HFFc6 (cell line): ENCODE measurements around the gene MRLN. TPM values are rescaled to one million over a fixed set of nuclear protein-coding genes. Genes with fewer than 3 reads are reported as not detected.

Experiments
- DNase-seq: peaks from one replicate; pipeline ENCODE4 v3.0.0-alpha.2; 2018
- H3K27ac Mint-ChIP-seq: 2 replicates; pipeline ENCODE4 v1.8.0; 2020; ENCODE audit warnings: mild to moderate bottlenecking, mixed read lengths
- H3K27me3 Mint-ChIP-seq: 2 replicates; pipeline ENCODE4 v1.8.0; 2021; ENCODE audit warnings: mild to moderate bottlenecking, moderate library complexity, mixed read lengths; ENCODE audit not compliant: insufficient read depth
- H3K36me3 Mint-ChIP-seq: 2 replicates; pipeline ENCODE4 v1.8.0; 2021; ENCODE audit warnings: low read depth, mixed read lengths
- H3K4me1 Mint-ChIP-seq: 2 replicates; pipeline ENCODE4 v1.8.0; 2020; ENCODE audit warnings: low read depth, mixed read lengths
- H3K4me3 Mint-ChIP-seq: 2 replicates; pipeline ENCODE4 v1.8.0; 2020; ENCODE audit warnings: mild to moderate bottlenecking, moderate library complexity, mixed read lengths
- H3K9me3 Mint-ChIP-seq: 2 replicates; pipeline ENCODE4 v1.8.0; 2020; ENCODE audit warnings: mild to moderate bottlenecking, mixed read lengths
- total RNA-seq, 6 experiments: library from RNA; stranded (reverse); fragmentation: NEBNext Ultra II Directional; extraction: Animal tissue kit (Norgen Biotek cat#: 25700); gene quantifications; 2 replicates in 1 of 6; 3 replicates in 5 of 6; pipeline ENCODE4 v1.2.3, GENCODE V29; 2021
- TF ChIP-seq, protein P1 (sequence below): fragments of 200-600 bp; sonication (generic); IDR thresholded peaks from 2 replicates; pipeline ENCODE4 v1.5.0; 2021; ENCODE audit warnings: antibody characterized with exemption, mild to moderate bottlenecking

Gene MRLN
- total RNA-seq, 6 experiments from 2014 or later, result not detected

DNA sequence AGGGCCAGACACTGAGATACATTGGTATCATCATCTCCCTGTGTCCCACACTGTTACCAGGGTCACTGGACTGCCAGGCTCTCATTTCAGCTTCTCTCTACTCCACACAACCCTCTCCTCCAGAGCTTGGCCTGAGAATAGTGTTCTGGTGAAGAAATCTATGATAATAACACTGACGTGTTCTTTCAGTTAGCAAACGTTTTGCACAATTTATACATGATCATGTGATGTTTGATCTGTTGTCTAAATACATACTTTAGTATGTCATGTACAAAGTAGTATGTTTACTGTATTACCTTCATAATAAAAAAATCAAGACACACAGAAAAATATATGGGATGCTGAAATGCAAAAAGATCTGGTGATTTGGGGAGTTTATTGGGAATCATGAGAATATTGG is 48.6 kb downstream of the MRLN start:
- DNase-seq, result no peak
- Mint-ChIP-seq H3K4me1 (no peaks in the 10 kb centered on the region), H3K4me3 (no peak overlapping the region), H3K27ac (no peak overlapping the region), H3K36me3 (no peaks in the 10 kb centered on the region), H3K27me3 (no peaks in the 10 kb centered on the region), H3K9me3 (no peaks in the 10 kb centered on the region; the same call in none of the 2 replicates)
- TF ChIP-seq, protein P1, sequence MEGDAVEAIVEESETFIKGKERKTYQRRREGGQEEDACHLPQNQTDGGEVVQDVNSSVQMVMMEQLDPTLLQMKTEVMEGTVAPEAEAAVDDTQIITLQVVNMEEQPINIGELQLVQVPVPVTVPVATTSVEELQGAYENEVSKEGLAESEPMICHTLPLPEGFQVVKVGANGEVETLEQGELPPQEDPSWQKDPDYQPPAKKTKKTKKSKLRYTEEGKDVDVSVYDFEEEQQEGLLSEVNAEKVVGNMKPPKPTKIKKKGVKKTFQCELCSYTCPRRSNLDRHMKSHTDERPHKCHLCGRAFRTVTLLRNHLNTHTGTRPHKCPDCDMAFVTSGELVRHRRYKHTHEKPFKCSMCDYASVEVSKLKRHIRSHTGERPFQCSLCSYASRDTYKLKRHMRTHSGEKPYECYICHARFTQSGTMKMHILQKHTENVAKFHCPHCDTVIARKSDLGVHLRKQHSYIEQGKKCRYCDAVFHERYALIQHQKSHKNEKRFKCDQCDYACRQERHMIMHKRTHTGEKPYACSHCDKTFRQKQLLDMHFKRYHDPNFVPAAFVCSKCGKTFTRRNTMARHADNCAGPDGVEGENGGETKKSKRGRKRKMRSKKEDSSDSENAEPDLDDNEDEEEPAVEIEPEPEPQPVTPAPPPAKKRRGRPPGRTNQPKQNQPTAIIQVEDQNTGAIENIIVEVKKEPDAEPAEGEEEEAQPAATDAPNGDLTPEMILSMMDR, result no peak

DNA sequence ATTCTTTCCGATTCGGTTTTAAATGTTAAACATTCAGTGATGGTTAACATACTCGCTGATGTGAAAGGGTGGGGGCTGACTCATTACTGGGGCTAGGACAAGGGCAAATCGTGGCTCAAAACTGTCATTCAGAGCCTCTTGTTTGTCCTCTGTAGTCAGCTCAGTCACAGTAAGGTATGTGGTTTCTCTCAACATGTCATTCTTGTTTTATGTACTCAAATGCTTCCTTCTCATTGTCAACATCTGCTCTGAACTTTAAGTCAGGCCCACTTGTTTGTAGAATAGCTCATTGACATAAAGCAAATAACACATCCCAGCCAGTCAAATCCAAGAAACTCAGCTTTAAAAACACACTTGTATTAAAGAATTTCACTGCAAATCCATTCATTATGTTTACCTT is 50.9 kb downstream of the MRLN start:
- DNase-seq, result no peak
- Mint-ChIP-seq H3K27ac (no peak overlapping the region), H3K27me3 (no peaks in the 10 kb centered on the region), H3K36me3 (no peaks in the 10 kb centered on the region), H3K4me1 (no peaks in the 10 kb centered on the region), H3K9me3 (peaks cover 5% of the 10 kb centered on the region), H3K4me3 (no peak overlapping the region)
- TF ChIP-seq, protein P1, result no peak

DNA sequence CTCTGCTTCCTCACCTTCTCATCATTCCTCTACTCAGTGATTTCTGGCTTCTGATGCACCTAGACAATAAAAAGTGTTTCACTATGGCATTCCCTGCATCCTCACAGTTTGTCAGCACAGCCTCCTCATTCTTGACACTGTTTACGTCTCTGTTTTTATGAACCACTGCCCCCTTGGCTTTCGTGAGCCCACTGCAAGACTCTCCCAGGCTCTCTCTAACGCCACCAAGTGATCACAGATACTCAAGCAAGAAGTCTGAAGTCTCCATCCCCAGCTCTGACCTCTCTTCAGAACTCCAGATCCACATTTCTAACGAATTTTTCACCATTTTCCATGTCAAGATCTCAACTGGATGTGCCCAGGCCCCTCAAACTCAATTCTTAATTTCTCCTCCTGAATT is 52.5 kb downstream of the MRLN start:
- Mint-ChIP-seq H3K36me3 (no peaks in the 10 kb centered on the region), H3K27me3 (no peaks in the 10 kb centered on the region), H3K27ac (no peak overlapping the region), H3K4me1 (no peaks in the 10 kb centered on the region), H3K9me3 (peaks cover 5% of the 10 kb centered on the region), H3K4me3 (no peak overlapping the region)
- TF ChIP-seq, protein P1, result no peak
- DNase-seq, result no peak

DNA sequence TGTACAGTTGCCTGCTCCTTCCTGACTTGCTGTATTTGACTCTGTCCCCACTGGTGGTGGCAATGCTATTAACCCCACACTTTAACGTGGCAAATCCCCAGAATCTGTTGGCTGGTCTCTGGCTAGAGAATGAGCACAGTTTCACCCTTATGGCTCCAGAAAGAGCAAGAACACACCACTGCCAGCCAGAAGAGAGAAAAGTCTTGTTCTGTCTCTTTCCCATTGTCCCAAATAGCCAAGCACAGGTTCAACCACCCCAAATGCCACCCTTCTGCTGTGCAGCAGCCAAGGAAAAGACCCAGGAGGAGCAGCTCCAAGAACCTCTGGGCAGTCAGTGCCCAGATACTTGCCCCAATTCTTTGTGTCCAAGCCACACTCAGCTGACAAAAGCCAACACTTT is 54.9 kb downstream of the MRLN start:
- no peaks in the 10 kb centered on the region for H3K4me1 Mint-ChIP-seq
- H3K9me3 Mint-ChIP-seq, result peaks cover 5% of the 10 kb centered on the region
- no peak overlapping the region for H3K4me3 Mint-ChIP-seq

DNA sequence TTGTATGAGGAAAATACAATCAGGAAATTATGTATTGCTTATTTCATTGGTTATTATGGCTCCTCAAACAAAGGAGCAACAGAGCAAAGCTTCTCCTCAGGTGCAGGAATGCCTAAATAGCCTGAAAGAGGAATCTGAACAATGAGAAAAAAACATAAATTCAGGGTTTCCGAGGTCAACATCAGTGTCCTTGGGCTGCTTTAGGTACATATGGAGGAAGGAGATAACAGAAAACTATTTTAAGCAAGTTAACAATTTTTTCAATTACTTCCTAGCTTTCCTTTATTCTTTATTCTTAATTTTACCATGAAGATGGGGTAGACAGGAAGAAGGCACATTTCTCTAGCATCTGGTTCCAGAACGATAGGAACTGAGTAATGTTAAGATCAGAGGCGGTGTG is 57.6 kb downstream of the MRLN start:
- Mint-ChIP-seq H3K27ac (no peak overlapping the region), H3K27me3 (no peaks in the 10 kb centered on the region), H3K36me3 (no peaks in the 10 kb centered on the region), H3K9me3 (peaks cover 5% of the 10 kb centered on the region; the same call in 1 of the 2 replicates), H3K4me1 (no peaks in the 10 kb centered on the region), H3K4me3 (no peak overlapping the region)
- no peak for DNase-seq
- TF ChIP-seq, protein P1, result no peak

More for the DNA sequence above, 54.9 kb downstream of the MRLN start:
- DNase-seq, result no peak
- TF ChIP-seq, protein P1, result no peak
- Mint-ChIP-seq H3K27ac (no peak overlapping the region), H3K27me3 (no peaks in the 10 kb centered on the region), H3K36me3 (no peaks in the 10 kb centered on the region)

DNA sequence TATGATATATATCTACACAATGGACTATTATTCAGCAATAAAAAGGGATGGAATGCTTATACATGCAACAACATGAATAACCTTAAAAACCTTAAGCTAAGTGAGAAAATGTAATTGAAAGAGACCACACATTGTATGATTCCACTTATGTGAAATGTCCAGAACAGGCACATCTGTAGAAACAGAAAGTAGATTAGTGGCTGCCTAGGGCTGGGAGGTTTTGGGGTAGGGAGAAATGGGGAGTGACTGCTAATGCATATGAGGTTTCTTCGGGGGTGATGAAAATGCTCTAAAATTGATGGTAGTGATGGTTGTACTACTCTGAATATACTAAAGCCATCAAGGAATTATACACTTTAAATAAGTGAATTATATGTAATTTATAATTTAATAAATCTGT is 58.3 kb downstream of the MRLN start:
- Mint-ChIP-seq H3K27me3 (no peaks in the 10 kb centered on the region), H3K36me3 (no peaks in the 10 kb centered on the region), H3K27ac (no peak overlapping the region), H3K4me1 (no peaks in the 10 kb centered on the region), H3K4me3 (no peak overlapping the region), H3K9me3 (0 out of 2 replicates have a peak, but pooled peaks cover 5% of the 10 kb centered on the region)
- TF ChIP-seq, protein P1, result no peak
- DNase-seq, result no peak
